Osteoblast (primary cell): ENCODE data around the gene OR5B12. TPM values are rescaled to one million over a fixed set of nuclear protein-coding genes. Genes with fewer than 3 reads are reported as not detected.
A peak's percentile ranks its signal among the peaks of the same experiment; 100 is the strongest.

Experiments
- DNase-seq: peaks from one replicate; pipeline ENCODE4 v3.0.0; 2011; ENCODE audit warnings: low spot score, mixed read lengths; ENCODE audit not compliant: insufficient read length; ENCODE audit errors: missing footprints
- H2AFZ ChIP-seq: 2 replicates; pipeline ENCODE4 v1.6.0; 2011; ENCODE audit warnings: mild to moderate bottlenecking, low read length
- H3K27ac ChIP-seq: 2 replicates; pipeline ENCODE4 v1.5.1; 2011; ENCODE audit warnings: mild to moderate bottlenecking, low read depth, low read length, moderate library complexity
- H3K27me3 ChIP-seq: 2 replicates; pipeline ENCODE4 v1.6.0; 2012; ENCODE audit warnings: mild to moderate bottlenecking, control low read depth, inconsistent platforms, low read length, moderate library complexity; ENCODE audit not compliant: insufficient read depth
- H3K36me3 ChIP-seq: 2 replicates; pipeline ENCODE4 v1.5.1; 2011; ENCODE audit warnings: mild to moderate bottlenecking, low read length, control low read depth, moderate library complexity; ENCODE audit not compliant: insufficient read depth
- H3K4me1 ChIP-seq: 2 replicates; pipeline ENCODE4 v1.5.1; 2011; ENCODE audit warnings: mild to moderate bottlenecking, low read length, control low read depth, moderate library complexity; ENCODE audit not compliant: insufficient read depth
- H3K4me2 ChIP-seq: 2 replicates; pipeline ENCODE4 v1.6.0; 2011; ENCODE audit warnings: mild to moderate bottlenecking, low read length; ENCODE audit not compliant: insufficient read depth
- H3K4me3 ChIP-seq: fragments of 200-600 bp; sonication (generic); 3 replicates; pipeline ENCODE4 v1.5.1; 2012; ENCODE audit warnings: mild to moderate bottlenecking, low read length, inconsistent platforms; ENCODE audit not compliant: insufficient read depth
- H3K79me2 ChIP-seq: 2 replicates; pipeline ENCODE4 v1.6.0; 2012; ENCODE audit warnings: mild to moderate bottlenecking, low read length, control low read depth, inconsistent platforms; ENCODE audit not compliant: insufficient read depth
- H3K9me3 ChIP-seq: 2 replicates; pipeline ENCODE4 v1.5.1; 2011; ENCODE audit warnings: low read depth, low read length, control low read depth
- H4K20me1 ChIP-seq: 2 replicates; pipeline ENCODE4 v1.6.0; 2012; ENCODE audit warnings: mild to moderate bottlenecking, low read length, control low read depth; ENCODE audit not compliant: insufficient read depth
- total RNA-seq: library from RNA; depleted of rRNA; stranded (reverse); fragments of >200 nt; gene quantifications from 2 replicates; pipeline ENCODE4 v1.2.3, GENCODE V29; 2012
- TF ChIP-seq, protein P1 (sequence below): IDR thresholded peaks from 2 replicates; pipeline ENCODE4 v1.5.1; 2011; ENCODE audit warnings: mild to moderate bottlenecking, low read depth, low read length, moderate library complexity; ENCODE audit errors: extremely low read depth

The OR5B12 gene
- total RNA-seq, 1 donor, result not detected

GRCh38 chr11:58395581-58395980 is 46.5 kb downstream of the OR5B12 start:
- no peaks in the 10 kb centered on the region for H3K79me2 ChIP-seq
- H3K27ac ChIP-seq, result no peak overlapping the region
- peak overlapping the region; percentile 16 for H3K4me3 ChIP-seq
- H3K4me2 ChIP-seq, result no peak overlapping the region
- DNase-seq, result peak; percentile 29
- TF ChIP-seq, protein P1, sequence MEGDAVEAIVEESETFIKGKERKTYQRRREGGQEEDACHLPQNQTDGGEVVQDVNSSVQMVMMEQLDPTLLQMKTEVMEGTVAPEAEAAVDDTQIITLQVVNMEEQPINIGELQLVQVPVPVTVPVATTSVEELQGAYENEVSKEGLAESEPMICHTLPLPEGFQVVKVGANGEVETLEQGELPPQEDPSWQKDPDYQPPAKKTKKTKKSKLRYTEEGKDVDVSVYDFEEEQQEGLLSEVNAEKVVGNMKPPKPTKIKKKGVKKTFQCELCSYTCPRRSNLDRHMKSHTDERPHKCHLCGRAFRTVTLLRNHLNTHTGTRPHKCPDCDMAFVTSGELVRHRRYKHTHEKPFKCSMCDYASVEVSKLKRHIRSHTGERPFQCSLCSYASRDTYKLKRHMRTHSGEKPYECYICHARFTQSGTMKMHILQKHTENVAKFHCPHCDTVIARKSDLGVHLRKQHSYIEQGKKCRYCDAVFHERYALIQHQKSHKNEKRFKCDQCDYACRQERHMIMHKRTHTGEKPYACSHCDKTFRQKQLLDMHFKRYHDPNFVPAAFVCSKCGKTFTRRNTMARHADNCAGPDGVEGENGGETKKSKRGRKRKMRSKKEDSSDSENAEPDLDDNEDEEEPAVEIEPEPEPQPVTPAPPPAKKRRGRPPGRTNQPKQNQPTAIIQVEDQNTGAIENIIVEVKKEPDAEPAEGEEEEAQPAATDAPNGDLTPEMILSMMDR, result no peak
- peak overlapping the region; percentile 59 for H2AFZ ChIP-seq
- H3K27me3 ChIP-seq, result no peaks in the 10 kb centered on the region
- peaks cover 35% of the 10 kb centered on the region for H3K4me1 ChIP-seq
- no peaks in the 10 kb centered on the region for H3K36me3 ChIP-seq
- H4K20me1 ChIP-seq, result no peaks in the 10 kb centered on the region
- H3K9me3 ChIP-seq, result no peaks in the 10 kb centered on the region

DNA sequence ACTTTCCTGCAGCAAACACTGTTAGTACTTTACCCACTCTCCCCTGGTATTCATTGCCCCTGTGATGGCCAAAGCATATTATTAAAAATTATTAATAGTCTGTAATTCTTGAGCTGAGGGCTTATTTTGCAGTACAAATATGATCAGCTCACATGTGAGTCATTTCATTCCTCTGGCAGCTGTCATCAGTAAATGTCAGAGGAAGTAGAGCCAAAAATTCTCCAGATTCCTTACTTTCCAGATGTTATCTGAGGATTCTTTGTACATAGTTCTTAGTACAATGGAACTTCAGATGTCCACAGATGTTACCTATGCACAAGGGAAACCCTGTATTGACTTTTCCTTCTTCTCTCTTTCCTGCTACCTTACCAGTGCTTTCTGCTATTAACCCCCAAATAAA is 47.8 kb downstream of the OR5B12 start:
- Histone ChIP-seq H3K4me3 (no peak overlapping the region), H3K79me2 (no peaks in the 10 kb centered on the region), H3K36me3 (no peaks in the 10 kb centered on the region), H3K27me3 (no peaks in the 10 kb centered on the region), H3K9me3 (no peaks in the 10 kb centered on the region), H3K27ac (peak overlapping the region; percentile 33), H4K20me1 (no peaks in the 10 kb centered on the region), H3K4me2 (peak overlapping the region; percentile 32), H3K4me1 (peaks cover 35% of the 10 kb centered on the region), H2AFZ (no peak overlapping the region)
- peak; percentile 81 for DNase-seq
- TF ChIP-seq, protein P1, result no peak

- H3K27ac ChIP-seq, result peak overlapping the region; percentile 55
- H2AFZ ChIP-seq, result no peak overlapping the region
- H3K36me3 ChIP-seq, result no peaks in the 10 kb centered on the region
- TF ChIP-seq, protein P1, result no peak
- no peak overlapping the region for H3K4me3 ChIP-seq
- H3K4me1 ChIP-seq, result peaks cover 35% of the 10 kb centered on the region
- H4K20me1 ChIP-seq, result no peaks in the 10 kb centered on the region
- no peaks in the 10 kb centered on the region for H3K27me3 ChIP-seq
- peak overlapping the region; percentile 8 for H3K4me2 ChIP-seq
- no peaks in the 10 kb centered on the region for H3K9me3 ChIP-seq
- DNase-seq, result peak; percentile 13
- H3K79me2 ChIP-seq, result no peaks in the 10 kb centered on the region
Measured at GRCh38 chr11:58392746-58393145, 49.3 kb downstream of the OR5B12 start.

DNA sequence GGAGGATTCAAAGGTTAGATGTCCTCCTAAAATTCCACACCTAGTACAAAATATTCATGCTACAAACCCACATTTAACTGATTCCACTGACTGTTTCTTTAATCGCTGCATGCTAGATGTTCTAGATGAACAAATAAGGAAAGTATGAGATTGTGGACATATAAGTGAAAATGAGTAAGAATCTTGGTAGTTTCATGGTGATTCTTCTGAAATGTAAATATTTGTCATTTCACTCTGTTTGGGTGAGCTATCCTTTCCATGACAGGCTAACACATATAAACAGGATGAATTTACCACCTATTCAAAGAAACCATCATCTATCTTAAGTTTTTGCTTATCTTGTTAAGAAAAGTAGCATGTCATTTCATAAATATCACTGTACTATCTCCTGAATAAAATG is 50.2 kb downstream of the OR5B12 start:
- no peak overlapping the region for H3K27ac ChIP-seq
- DNase-seq, result peak; percentile 71
- TF ChIP-seq, protein P1, result no peak
- H3K9me3 ChIP-seq, result no peaks in the 10 kb centered on the region
- H3K4me1 ChIP-seq, result peaks cover 35% of the 10 kb centered on the region
- no peaks in the 10 kb centered on the region for H4K20me1 ChIP-seq
- peak overlapping the region; percentile 48 for H2AFZ ChIP-seq
- no peaks in the 10 kb centered on the region for H3K79me2 ChIP-seq
- no peaks in the 10 kb centered on the region for H3K36me3 ChIP-seq
- no peak overlapping the region for H3K4me2 ChIP-seq
- H3K27me3 ChIP-seq, result no peaks in the 10 kb centered on the region
- no peak overlapping the region for H3K4me3 ChIP-seq
